Activated naive CD4-positive, alpha-beta T cell treated with anti-CD3 and anti-CD28 coated beads, Interleukin-2, amount 50 U/mL, for 72 hours (primary cell): ENCODE measurements around the gene PDE3A. TPM values are rescaled to one million over a fixed set of nuclear protein-coding genes. Genes with fewer than 3 reads are reported as not detected.
"Not testable (repeated sequence)": the region's sequence is repeated elsewhere in the genome, so short reads cannot be mapped to it uniquely, and the experiment has no call there.

Experiments
- ATAC-seq, 2 donors: fragments of 150-1000 bp; cut with Tn5 transposase; 2 replicates each; pipeline ENCODE4 v1.10.0; 2021; ENCODE audit warnings: mild to moderate bottlenecking in 2 of 2, moderate library complexity in 2 of 2
- DNase-seq, 2 donors: peaks; one replicate each; pipeline ENCODE4 v3.0.0; 2021 to 2022; ENCODE audit warnings: low spot score in 2 of 2
- H3K27ac Mint-ChIP-seq, 2 donors: one replicate each; pipeline ENCODE4 v1.8.0; 2022; ENCODE audit warnings: mild to moderate bottlenecking in 2 of 2, mixed read lengths in 2 of 2
- H3K36me3 Mint-ChIP-seq, 2 donors: one replicate each; pipeline ENCODE4 v1.8.0; 2022; ENCODE audit warnings: mixed read lengths in 2 of 2
- H3K9me3 Mint-ChIP-seq, 2 donors: one replicate each; pipeline ENCODE4 v1.8.0; 2022; ENCODE audit warnings: mixed read lengths in 2 of 2
- total RNA-seq, 2 donors: library from RNA; stranded (reverse); gene quantifications; one replicate each; pipeline ENCODE4 v1.2.3, GENCODE V29; 2022

PDE3A gene
- total RNA-seq, 2 donors from 2014 or later, result not detected

- no peak for DNase-seq
- Mint-ChIP-seq H3K36me3 (no peaks in the 10 kb centered on the region), H3K9me3 (peaks cover 0 to 4% of the 10 kb centered on the region in 2 donors), H3K27ac (no peak overlapping the region)
- no peak for ATAC-seq
Measured at GRCh38 chr12:20525064-20525610, 156.8 kb downstream of the PDE3A start.

GRCh38 chr12:20527417-20528163, 159.3 kb downstream of the PDE3A start:
- Mint-ChIP-seq H3K9me3 (no peaks in the 10 kb centered on the region), H3K36me3 (no peaks in the 10 kb centered on the region), H3K27ac (no peak overlapping the region)
- ATAC-seq, result no peak
- DNase-seq, result no peak

DNA sequence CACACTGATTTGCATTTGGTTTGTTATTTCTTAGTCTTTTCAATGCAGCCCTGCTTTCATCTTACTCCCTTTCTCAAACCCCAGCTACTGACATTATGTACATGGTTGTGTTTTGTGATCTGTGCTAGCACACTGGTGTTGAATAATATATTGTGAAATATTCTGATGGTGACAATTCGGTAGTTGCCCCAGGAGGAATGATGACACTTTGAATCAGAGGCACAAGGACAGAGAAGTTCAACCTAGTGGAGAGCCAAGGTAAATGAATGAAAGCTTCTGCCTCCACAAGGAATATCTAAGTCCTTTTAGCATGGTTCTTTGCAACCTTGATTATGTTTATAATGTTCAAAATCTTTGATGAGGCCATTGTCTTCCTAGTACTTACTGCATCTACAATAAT, 159.9 kb downstream of the PDE3A start:
- no peak for ATAC-seq
- H3K27ac Mint-ChIP-seq, result no peak overlapping the region

GRCh38 chr12:20546267-20546666, 177.9 kb downstream of the PDE3A start:
- ATAC-seq (no peak), DNase-seq (no peak)
- H3K9me3 Mint-ChIP-seq, result no peaks in the 10 kb centered on the region
- no peaks in the 10 kb centered on the region for H3K36me3 Mint-ChIP-seq
- H3K27ac Mint-ChIP-seq, result no peak overlapping the region

More for the DNA sequence above, 159.9 kb downstream of the PDE3A start:
- no peaks in the 10 kb centered on the region for H3K36me3 Mint-ChIP-seq
- H3K9me3 Mint-ChIP-seq, result no peaks in the 10 kb centered on the region
- DNase-seq, result no peak

- DNase-seq, result no peak
- no peak overlapping the region for H3K27ac Mint-ChIP-seq
- no peaks in the 10 kb centered on the region for H3K9me3 Mint-ChIP-seq
- ATAC-seq, result no peak
- no peaks in the 10 kb centered on the region for H3K36me3 Mint-ChIP-seq
Measured at GRCh38 chr12:20547816-20548575, 179.7 kb downstream of the PDE3A start.

DNA sequence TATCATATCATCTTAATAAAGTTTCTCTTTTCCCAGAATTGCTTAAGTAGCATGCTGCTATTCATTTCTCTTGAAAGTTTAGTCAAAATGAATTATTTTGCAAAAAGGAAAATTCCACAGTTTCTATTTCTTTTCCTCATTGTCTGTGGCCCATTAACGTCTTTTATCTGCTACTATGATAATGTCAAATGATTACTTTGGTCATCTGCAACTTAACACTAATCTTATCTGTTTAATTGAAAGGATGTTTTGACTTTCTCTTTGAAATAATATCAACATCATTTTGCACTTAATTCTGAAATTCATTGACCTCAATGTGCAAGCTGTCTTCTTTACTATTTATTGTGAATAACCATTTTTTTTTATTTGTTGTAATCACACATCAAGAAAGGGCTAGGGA, 180.3 kb downstream of the PDE3A start:
- Mint-ChIP-seq H3K36me3 (no peaks in the 10 kb centered on the region), H3K27ac (no peak overlapping the region), H3K9me3 (no peaks in the 10 kb centered on the region)
- ATAC-seq (no peak), DNase-seq (no peak)

- Mint-ChIP-seq H3K36me3 (no peaks in the 10 kb centered on the region), H3K9me3 (no peaks in the 10 kb centered on the region), H3K27ac (no peak overlapping the region)
- ATAC-seq (no peak), DNase-seq (no peak)
Measured at GRCh38 chr12:20549108-20549719, 180.9 kb downstream of the PDE3A start.

- H3K36me3 Mint-ChIP-seq, H3K9me3 Mint-ChIP-seq, DNase-seq, ATAC-seq: not testable (repeated sequence)
- peak overlapping the region in 1 of 2 donors; percentile 55 for H3K27ac Mint-ChIP-seq
Measured at GRCh38 chr12:20551742-20552442, 183.6 kb downstream of the PDE3A start.

DNA sequence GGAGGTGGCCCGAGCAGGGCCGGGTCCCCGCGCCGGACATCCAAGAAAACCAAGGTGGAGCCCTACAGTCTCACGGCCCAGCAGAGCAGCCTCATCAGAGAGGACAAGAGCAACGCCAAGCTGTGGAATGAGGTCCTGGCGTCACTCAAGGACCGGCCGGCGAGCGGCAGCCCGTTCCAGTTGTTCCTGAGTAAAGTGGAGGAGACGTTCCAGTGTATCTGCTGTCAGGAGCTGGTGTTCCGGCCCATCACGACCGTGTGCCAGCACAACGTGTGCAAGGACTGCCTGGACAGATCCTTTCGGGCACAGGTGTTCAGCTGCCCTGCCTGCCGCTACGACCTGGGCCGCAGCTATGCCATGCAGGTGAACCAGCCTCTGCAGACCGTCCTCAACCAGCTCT, 184.2 kb downstream of the PDE3A start:
- not testable (repeated sequence) for DNase-seq, ATAC-seq, H3K36me3 Mint-ChIP-seq, H3K9me3 Mint-ChIP-seq, H3K27ac Mint-ChIP-seq

DNA sequence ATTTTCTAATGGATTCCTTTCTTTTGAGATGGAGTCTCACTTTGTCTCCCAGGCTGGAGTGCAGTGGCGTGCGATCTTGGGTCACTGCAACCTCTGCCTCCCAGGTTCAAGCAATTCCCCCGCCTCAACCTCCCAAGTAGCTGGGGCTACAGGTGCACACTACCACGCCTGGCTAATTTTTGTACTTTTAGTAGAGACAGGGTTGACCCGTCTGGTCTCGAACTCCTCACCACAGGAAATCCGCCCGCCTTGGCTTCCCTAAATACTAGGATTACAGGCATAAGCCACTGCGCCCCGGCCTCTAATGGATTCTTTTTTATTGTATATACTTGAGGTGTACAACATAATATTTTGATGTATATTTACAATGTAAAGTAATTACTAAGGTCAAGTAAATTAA, 186.7 kb downstream of the PDE3A start:
- no peaks in the 10 kb centered on the region for H3K9me3 Mint-ChIP-seq
- ATAC-seq, result no peak
- no peak for DNase-seq

DNA sequence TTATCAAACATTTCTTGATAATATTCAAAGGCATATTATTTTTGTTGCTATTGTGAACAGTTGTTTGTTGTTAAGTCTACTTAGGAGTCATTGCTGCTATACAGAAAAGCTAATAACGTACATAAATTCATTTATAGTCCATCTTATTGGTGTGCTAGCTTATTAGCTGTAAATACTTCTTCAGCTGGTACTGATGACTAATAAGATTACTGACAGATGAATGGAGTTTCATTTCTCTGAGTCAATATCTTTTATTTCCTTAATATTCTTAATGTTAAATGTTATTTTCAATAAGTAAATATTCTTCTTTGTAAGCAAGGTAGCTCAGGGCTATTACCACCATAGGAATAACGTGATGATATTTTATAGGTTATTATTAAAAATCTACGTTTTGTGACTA, 187.4 kb downstream of the PDE3A start:
- ATAC-seq (no peak), DNase-seq (no peak)
- Mint-ChIP-seq H3K27ac (no peak overlapping the region), H3K36me3 (no peaks in the 10 kb centered on the region), H3K9me3 (peaks cover 0 to 3% of the 10 kb centered on the region in 2 donors)

More for the DNA sequence above, 186.7 kb downstream of the PDE3A start:
- H3K36me3 Mint-ChIP-seq, result no peaks in the 10 kb centered on the region
- no peak overlapping the region for H3K27ac Mint-ChIP-seq

- Mint-ChIP-seq H3K9me3 (peaks cover 0 to 3% of the 10 kb centered on the region in 2 donors), H3K27ac (no peak overlapping the region), H3K36me3 (no peaks in the 10 kb centered on the region)
- DNase-seq (no peak), ATAC-seq (no peak)
Measured at GRCh38 chr12:20557096-20557495, 188.8 kb downstream of the PDE3A start.

GRCh38 chr12:20560935-20561334, 192.6 kb downstream of the PDE3A start:
- ATAC-seq (no peak), DNase-seq (no peak)
- Mint-ChIP-seq H3K36me3 (no peaks in the 10 kb centered on the region), H3K9me3 (peaks cover 0 to 3% of the 10 kb centered on the region in 2 donors), H3K27ac (no peak overlapping the region)

- DNase-seq (no peak), ATAC-seq (no peak)
- no peaks in the 10 kb centered on the region for H3K36me3 Mint-ChIP-seq
- no peak overlapping the region for H3K27ac Mint-ChIP-seq
- H3K9me3 Mint-ChIP-seq, result peaks cover 0 to 3% of the 10 kb centered on the region in 2 donors
Measured at GRCh38 chr12:20561871-20562270, 193.5 kb downstream of the PDE3A start.

DNA sequence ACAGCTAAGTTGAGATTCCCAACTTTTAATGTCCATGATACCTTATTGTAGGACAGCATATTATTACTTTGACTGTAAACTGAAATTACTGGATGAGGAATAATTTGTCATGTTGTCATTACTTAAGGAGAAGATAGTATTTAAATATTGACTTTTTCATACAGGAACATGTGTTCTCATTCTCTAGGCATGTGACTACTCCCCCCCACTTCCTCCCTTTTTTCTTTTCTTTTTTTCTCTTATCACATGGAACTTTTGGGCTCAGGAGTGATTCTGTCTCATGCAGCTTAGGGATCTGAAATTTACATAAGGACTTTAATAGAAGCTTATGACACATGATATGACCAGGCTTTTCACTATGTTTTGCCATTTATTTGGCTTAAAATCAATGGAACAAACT, 199.1 kb downstream of the PDE3A start:
- Mint-ChIP-seq H3K27ac (no peak overlapping the region), H3K36me3 (no peaks in the 10 kb centered on the region), H3K9me3 (no peaks in the 10 kb centered on the region)
- DNase-seq (no peak), ATAC-seq (no peak)

GRCh38 chr12:20572451-20572850, 204.1 kb downstream of the PDE3A start:
- ATAC-seq (no peak), DNase-seq (no peak)
- Mint-ChIP-seq H3K9me3 (peaks cover 0 to 5% of the 10 kb centered on the region in 2 donors), H3K27ac (no peak overlapping the region), H3K36me3 (no peaks in the 10 kb centered on the region)

GRCh38 chr12:20576528-20576927, 208.2 kb downstream of the PDE3A start:
- H3K36me3 Mint-ChIP-seq, result no peaks in the 10 kb centered on the region
- ATAC-seq (no peak), DNase-seq (no peak)
- H3K27ac Mint-ChIP-seq, result no peak overlapping the region
- peaks cover 0 to 5% of the 10 kb centered on the region in 2 donors for H3K9me3 Mint-ChIP-seq
